Activated naive CD4-positive, alpha-beta T cell treated with anti-CD3 and anti-CD28 coated beads, Interleukin-2, amount 50 U/mL, for 24 hours (primary cell): ENCODE data around the gene G0S2.

Experiments
- H3K27ac Mint-ChIP-seq: one replicate; pipeline ENCODE4 v1.8.0; 2021; ENCODE audit warnings: mild to moderate bottlenecking, mixed read lengths
- H3K27me3 Mint-ChIP-seq: one replicate; pipeline ENCODE4 v1.8.0; 2021; ENCODE audit warnings: mixed read lengths
- H3K36me3 Mint-ChIP-seq: one replicate; pipeline ENCODE4 v1.8.0; 2021; ENCODE audit warnings: mixed read lengths
- H3K4me1 Mint-ChIP-seq: one replicate; pipeline ENCODE4 v1.8.0; 2021; ENCODE audit warnings: mixed read lengths
- H3K4me3 Mint-ChIP-seq: one replicate; pipeline ENCODE4 v1.8.0; 2021; ENCODE audit warnings: mild to moderate bottlenecking, mixed read lengths
- H3K9me3 Mint-ChIP-seq: one replicate; pipeline ENCODE4 v1.8.0; 2021; ENCODE audit warnings: mixed read lengths

The G0S2 gene

DNA sequence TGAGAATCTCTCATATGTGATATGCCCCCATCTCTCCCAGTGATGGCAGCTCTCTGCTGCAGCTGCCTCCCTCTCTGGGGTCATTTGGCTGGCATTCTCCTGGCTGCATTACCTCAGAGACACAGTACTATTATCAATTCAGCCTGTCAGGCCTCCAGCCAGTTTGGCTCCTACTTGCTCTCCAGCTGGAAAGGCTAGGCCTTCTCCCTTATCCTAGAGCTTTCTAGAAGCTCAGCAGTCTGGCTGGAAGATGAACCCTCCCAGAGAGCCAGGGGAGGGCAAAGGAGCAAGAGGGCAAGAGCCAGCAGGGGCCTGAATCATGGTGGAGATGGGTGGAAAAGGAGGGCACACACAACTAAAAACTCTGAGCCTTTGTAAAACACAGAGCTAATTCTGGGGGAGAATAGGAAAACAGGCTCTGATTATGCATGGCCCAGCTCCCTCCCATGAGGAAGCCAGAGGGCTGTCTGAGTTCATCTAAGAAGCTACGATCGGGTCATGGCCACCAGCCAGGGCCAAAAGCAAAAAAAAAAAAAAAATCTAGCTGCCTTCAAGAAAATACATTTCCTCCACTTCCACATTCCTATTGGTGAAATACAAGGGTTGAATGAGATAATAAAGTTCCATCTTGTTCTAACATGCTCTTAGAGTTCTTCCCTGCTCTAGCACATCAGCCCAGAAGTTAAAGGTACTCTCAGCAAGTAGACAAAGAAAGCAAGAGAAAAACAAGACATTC, 31.8 kb upstream of the G0S2 start:
- Mint-ChIP-seq H3K27me3 (no peaks in the 10 kb centered on the region), H3K4me3 (no peak overlapping the region), H3K4me1 (no peaks in the 10 kb centered on the region), H3K36me3 (no peaks in the 10 kb centered on the region), H3K27ac (no peak overlapping the region), H3K9me3 (no peaks in the 10 kb centered on the region)

DNA sequence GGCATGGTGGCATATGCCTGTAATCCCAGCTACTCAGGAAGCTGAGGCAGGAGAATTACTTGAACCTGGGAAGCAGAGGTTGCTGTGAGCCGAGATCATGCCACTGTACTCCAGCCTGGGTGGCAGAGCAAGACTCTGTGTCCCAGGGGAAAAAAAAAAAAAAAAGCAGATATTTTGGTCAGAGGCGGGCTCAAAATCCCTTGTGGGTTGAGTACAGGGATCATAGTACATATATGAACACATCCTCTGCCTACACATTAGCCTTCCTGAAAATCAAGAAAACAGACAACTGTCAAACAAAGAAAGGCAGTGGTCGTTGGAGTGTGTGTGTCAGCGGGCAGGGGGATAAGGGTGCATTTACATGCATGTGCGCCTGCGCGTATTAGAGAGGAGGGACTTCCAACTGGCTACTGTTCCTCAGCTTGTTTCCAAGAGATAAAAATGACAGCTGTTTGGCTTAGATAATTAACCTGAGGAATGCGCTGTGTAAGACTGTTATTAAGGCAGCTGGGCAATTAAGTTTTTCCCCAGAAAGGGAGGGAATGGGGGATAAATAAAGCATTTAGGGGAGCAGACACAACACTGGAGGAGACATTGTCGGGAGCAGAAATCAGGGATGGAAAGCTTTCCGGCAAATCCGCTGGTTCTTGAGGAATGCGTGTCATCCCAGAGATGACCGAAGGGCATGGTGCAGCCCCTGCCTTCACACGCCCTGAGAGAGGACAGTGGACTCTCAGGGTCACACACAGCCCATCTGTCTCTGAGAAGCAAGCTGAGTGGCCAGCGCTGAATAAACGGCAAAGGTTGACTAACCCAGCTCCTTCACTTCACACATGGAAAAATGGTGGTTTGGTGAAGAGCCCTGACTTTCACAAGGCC, 29.4 kb upstream of the G0S2 start:
- Mint-ChIP-seq H3K27me3 (no peaks in the 10 kb centered on the region), H3K36me3 (no peaks in the 10 kb centered on the region), H3K9me3 (no peaks in the 10 kb centered on the region), H3K4me3 (no peak overlapping the region), H3K4me1 (peaks cover 3% of the 10 kb centered on the region), H3K27ac (no peak overlapping the region)

DNA sequence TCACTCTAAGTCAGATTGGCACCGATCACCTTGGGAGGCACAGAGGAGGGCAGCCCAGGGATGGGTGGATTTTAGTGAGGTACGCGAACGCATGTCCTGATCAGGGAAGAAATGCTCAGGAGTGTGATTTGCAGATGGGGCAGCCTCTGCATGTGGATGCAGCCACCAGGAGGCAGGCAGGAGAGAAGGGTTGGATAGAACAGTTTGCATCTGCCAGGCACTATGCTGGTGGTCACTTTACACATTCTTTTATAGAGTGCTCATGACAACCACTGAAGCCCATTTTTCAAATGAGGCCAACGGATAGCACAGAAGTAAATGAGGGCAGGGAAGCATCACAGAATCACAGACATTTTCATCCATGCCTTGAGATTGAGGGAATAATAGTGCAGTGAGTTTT, 28.7 kb upstream of the G0S2 start:
- Mint-ChIP-seq H3K36me3 (no peaks in the 10 kb centered on the region), H3K9me3 (no peaks in the 10 kb centered on the region), H3K27ac (no peak overlapping the region), H3K27me3 (no peaks in the 10 kb centered on the region), H3K4me1 (peaks cover 6% of the 10 kb centered on the region), H3K4me3 (no peak overlapping the region)

DNA sequence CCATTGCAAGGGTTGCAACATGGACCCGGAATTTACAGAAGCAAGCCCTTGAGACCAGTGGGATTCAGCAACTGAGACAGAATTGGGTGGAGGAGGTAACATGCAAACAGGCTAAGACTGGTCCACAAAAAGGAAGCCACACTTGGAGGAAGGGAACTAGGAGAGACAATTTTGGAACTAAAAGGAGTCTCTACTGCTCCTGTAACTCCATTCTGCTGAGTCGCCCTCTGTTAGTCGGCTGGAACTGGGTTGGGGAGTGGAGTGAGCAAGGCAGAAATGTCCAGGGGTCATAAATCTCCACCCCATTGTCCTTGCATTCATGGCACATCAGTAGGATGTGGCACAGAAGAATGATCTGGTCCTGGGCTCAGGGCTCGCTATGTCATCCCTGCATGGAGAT, 28.1 kb upstream of the G0S2 start:
- Mint-ChIP-seq H3K9me3 (no peaks in the 10 kb centered on the region), H3K27ac (no peak overlapping the region), H3K4me3 (no peak overlapping the region), H3K36me3 (no peaks in the 10 kb centered on the region), H3K4me1 (peaks cover 6% of the 10 kb centered on the region), H3K27me3 (no peaks in the 10 kb centered on the region)

DNA sequence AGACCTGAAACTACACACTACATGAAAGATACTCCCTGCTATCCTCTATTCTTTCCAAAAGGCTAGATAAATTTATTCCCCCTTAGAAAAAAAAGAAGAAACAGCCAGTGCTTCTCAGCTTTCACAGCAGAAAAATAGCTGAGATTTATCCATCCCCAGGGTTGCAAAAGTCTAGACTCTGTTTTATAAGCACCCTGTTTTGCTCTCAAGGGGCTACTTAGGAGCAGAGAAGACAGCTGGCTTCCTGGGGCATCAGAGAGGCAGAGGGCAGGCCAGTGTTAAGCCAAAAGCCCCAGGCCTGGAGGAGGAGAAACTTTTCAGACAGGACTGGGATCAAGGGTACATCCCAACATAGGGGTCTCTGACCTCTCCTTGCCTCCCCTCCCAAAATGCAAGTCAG, 26.9 kb upstream of the G0S2 start:
- Mint-ChIP-seq H3K27me3 (no peaks in the 10 kb centered on the region), H3K4me3 (no peak overlapping the region), H3K4me1 (peaks cover 10% of the 10 kb centered on the region), H3K27ac (no peak overlapping the region), H3K9me3 (no peaks in the 10 kb centered on the region), H3K36me3 (no peaks in the 10 kb centered on the region)

DNA sequence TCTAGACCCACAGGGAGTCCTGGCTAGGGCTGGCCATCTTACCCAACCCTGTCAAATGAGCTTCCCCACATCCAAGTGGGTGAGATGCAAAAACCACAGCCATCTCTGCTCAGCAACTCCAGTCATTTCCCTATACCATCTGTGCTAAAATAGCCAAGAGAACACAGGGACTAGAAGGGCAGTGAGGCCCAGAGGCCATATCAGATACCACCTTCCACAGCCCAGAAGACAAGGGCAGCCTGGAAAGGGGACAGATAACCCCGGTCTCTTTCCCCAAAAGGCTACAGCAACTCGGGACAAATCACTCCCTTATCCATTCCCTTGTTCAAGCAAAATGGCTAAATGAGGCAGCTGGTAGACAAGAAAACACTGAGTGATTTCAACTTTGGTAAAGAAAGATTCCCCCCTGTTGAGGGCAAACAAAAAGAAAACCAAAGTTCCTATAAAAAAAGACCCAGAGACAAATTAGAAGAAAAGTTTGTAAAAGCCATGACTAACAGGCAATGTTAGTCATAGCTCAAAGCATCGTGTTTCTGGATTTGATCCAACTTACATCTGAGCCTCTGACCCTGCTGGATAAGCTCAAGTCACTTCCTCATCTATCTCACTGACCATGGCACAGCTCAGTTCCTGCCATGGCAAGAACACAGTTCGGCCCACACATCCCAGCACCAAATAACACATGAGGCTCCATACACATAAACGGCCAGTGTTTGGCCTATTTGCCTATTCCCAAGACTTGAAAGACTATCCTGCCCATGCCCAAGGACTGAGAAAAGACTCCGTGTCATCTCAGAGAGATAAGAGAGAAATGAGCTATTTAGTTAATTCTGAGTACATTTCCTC, 26.1 kb upstream of the G0S2 start:
- H3K27me3 Mint-ChIP-seq: no peaks in the 10 kb centered on the region
- H3K4me3 Mint-ChIP-seq: no peak overlapping the region
- no peaks in the 10 kb centered on the region for H3K36me3 Mint-ChIP-seq
- peaks cover 10% of the 10 kb centered on the region for H3K4me1 Mint-ChIP-seq
- no peaks in the 10 kb centered on the region for H3K9me3 Mint-ChIP-seq
- H3K27ac Mint-ChIP-seq: no peak overlapping the region

DNA sequence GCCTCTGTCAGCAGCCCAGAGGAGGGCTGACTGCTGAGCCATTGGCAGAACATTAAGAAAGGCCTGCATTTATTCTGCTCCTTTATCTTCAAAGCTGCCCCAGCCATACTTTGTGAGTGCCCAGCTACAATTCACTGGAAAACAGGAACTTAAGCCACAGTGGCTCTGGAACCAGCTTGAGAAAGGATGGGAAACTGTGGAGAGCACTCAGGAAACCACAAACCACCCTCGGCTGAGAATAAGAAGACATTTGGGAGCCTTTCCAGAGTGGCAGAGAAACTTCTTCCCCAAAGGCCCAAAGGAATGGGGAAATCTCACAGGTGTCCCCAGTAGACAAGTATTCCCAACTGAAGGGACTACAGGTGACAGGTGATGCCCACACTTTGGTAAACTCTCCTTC, 24.8 kb upstream of the G0S2 start:
- Mint-ChIP-seq H3K27ac (no peak overlapping the region), H3K9me3 (no peaks in the 10 kb centered on the region), H3K36me3 (no peaks in the 10 kb centered on the region), H3K4me1 (peaks cover 10% of the 10 kb centered on the region), H3K27me3 (no peaks in the 10 kb centered on the region), H3K4me3 (no peak overlapping the region)

DNA sequence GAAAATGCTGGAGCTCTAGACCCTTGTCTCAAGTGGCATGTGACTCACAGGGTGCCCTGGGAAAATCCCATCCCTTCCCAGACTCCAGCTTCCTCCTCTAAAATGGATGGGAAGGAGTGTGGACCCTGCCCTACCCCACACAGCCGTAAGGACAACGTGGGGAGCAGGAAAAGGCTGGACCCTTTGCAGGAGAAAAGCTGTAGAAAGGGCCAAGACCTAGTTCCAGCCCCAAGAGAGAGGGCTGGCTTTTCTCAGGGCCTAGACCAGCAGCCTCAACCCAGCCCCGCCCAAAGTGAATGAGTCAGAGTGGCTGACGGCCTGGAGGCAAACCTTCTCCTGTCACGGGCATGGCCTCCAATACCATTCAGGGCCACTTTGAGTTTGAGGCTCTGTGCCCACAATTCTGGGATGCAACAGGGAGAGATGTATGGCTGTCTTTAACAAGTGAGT, 24.0 kb upstream of the G0S2 start:
- Mint-ChIP-seq H3K27ac (no peak overlapping the region), H3K27me3 (no peaks in the 10 kb centered on the region), H3K4me1 (peaks cover 10% of the 10 kb centered on the region), H3K4me3 (no peak overlapping the region), H3K36me3 (no peaks in the 10 kb centered on the region), H3K9me3 (no peaks in the 10 kb centered on the region)

DNA sequence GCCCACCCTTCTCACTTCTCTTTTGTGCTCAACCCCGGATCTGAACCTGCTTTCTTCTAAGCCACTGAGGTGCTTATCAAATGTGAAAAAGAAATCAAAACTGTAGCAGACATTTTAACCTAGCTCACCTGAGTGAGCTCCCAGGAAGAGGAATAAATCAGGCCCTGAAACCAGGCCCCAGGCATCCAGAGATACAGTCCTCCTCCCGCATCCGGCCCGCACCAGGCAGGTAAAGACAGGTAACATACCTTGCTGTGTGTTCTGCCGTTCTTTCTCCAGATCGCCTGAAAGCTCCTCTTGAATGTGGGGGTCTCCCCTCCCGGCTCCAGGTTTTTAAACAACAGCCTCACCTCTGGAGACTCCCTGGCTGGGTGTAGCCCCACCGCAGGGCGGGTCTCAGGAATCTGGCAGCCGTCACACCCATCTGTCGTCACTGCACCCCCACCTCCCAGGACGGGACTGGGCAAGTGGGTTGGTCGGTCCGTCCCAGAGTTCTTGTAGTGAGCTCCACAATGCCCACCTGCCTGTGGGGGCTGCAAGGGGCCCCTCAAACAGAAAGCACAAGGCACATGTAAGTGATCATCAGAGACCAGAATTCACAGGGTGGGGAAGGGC, 23.0 kb upstream of the G0S2 start, which contains the start of gene LAMB3:
LAMB3 (minus strand) TSS at position 305 of the 615 bp plus-strand sequence. CDS start 1,481 bp downstream, outside the sequence.
- Mint-ChIP-seq H3K36me3 (no peaks in the 10 kb centered on the region), H3K27ac (no peak within 1 kb of the TSS), H3K4me3 (no peak within 1 kb of the TSS), H3K4me1 (peaks cover 10% of the 10 kb centered on the region), H3K27me3 (no peaks in the 10 kb centered on the region), H3K9me3 (no peaks in the 10 kb centered on the region)

DNA sequence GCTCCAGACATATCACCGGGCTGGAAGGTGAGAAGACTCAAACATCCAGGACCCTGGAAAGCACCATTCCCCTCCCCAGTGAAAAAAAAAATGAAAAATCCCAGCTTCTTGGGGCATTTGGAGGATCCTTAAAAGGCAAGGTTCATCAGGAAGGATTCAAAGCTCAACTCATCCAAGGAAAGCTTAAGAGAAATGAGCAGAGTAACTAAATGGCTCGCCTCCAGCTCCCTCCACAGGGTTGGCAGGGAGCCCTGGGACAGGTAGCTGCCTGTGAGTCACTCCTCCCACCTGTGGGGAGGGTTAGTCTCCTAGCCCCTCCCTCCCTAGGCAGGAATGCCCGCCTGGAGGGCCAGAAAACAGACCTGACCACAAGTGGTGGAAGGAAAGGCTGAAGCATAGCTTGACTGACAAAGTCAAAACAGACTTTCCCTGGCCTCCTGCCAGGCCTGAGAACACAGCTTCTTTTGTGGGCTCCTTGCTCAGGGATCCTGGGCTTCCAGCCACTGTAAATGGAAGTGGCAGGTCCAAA, 22.3 kb upstream of the G0S2 start:
- Mint-ChIP-seq H3K27me3 (no peaks in the 10 kb centered on the region), H3K9me3 (no peaks in the 10 kb centered on the region), H3K4me3 (no peak overlapping the region), H3K4me1 (peaks cover 10% of the 10 kb centered on the region), H3K36me3 (no peaks in the 10 kb centered on the region), H3K27ac (no peak overlapping the region)

DNA sequence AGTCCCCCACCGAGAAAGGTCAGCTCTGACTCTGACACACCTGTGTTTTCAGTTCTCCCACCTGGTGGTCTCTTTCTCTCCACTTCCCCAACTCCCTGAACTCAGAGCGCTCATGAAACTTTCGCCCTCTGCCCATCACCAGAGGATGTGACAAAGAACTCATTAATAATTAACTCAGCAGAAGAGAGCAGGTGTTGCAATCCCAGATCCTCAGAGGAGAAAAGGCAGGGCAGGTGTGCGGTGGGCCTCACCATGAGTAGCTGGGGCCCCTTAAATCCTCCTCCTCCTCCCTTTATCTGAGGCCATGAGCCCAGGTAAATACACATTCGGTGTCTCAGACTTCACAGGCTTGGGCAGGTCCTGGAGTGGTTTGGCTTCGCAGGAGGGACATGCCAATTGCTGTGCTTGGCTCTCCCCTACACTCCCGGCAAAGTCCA, 21.3 kb upstream of the G0S2 start:
- no peaks in the 10 kb centered on the region for H3K36me3 Mint-ChIP-seq
- H3K27me3 Mint-ChIP-seq: no peaks in the 10 kb centered on the region
- no peak overlapping the region for H3K4me3 Mint-ChIP-seq
- no peak overlapping the region for H3K27ac Mint-ChIP-seq
- peaks cover 10% of the 10 kb centered on the region for H3K4me1 Mint-ChIP-seq
- no peaks in the 10 kb centered on the region for H3K9me3 Mint-ChIP-seq

DNA sequence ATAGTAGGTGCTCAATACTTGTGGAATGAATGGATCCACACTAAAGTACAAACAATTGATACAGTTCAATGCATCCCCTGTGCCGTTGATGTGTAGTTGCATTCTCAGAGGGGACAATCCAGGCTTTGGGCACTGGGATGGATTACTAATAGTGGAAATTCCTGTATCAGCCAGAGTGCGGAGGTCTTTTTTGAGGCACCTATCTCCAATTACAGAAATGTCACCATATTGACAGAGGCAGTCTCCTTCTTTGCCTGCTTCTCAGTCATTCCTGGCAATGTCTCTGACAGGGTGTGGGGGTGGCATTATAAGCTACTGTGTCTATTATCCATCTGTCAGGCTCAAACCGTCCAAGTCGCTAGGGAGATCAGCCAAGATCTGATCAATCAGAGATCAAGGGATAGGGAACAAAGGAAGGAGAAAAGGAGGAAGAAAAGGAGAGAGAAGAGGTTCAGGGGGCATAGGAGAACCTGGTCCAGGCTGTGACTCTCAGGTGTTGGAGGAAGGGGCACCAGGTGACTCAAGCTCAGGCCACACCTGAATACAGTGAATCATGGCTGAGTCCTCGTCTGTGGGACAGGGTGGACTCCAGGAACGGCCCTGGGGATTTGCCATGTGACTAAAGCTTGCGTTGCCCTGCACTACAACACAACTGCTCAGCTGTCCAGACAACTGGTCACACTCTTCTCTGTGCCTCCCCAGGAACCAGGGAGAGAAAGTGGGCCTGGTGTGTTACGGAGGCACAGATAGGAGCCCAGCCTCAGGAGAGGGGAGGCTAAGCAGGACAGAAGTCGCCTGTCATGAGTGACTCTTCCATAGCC, 19.6 kb upstream of the G0S2 start:
- no peaks in the 10 kb centered on the region for H3K9me3 Mint-ChIP-seq
- no peak overlapping the region for H3K27ac Mint-ChIP-seq
- H3K36me3 Mint-ChIP-seq: no peaks in the 10 kb centered on the region
- peaks cover 13% of the 10 kb centered on the region for H3K4me1 Mint-ChIP-seq
- H3K27me3 Mint-ChIP-seq: no peaks in the 10 kb centered on the region
- H3K4me3 Mint-ChIP-seq: no peak overlapping the region

DNA sequence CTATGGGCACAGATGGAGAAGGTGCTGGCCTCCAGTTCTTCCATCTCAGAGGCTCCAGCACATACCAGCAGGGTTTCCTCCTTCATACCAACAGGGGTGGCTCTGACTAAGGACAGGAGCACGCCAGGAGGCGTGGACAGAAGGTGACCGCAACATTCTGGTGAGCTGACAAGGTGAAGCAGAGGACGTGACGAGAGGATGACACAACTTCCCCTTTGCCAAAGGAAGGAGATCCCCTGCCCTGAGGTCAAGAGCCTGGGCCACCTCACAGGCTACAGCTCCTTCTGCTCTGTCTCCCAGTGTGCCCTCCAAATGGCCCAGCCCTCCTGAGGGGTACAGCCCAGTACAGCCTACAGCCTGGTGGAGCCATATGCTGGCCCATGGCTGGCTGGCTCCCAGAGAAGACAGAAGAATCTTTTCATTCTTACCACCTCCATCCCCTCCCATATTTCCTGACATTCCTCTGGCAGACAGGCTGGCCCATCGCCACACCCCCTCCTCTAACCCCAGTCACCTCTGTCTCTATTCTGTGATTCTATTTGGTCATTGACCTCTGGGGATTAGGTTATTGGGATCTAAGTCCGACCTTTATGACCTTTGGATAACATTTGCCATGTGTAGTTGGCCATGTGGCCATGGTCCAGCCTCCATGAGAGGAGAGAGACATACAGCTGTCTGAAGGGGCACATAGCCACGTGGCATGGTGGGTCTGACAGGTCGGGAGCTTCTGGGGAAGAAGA, 17.9 kb upstream of the G0S2 start:
- no peak overlapping the region for H3K27ac Mint-ChIP-seq
- no peak overlapping the region for H3K4me3 Mint-ChIP-seq
- no peaks in the 10 kb centered on the region for H3K27me3 Mint-ChIP-seq
- H3K4me1 Mint-ChIP-seq: peaks cover 10% of the 10 kb centered on the region
- no peaks in the 10 kb centered on the region for H3K36me3 Mint-ChIP-seq
- H3K9me3 Mint-ChIP-seq: no peaks in the 10 kb centered on the region

DNA sequence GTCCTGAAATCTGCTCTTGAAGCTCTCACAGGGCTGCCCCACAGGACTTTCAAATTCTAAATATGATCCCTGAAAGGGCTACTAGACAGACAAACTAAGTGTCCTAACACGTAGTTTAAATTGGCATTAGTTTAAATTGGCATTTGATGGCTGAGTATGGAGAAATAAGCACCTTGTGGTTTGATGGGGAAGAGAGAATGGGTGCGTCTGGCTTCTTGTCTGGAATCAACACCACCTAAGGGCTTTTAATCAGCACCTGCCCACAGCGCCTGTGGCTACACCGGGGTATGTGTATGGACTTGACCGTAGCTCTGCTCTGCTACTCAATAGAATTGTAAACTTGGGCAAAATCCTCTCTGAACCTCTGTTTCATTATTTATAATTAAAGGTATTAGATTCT, 17.3 kb upstream of the G0S2 start:
- Mint-ChIP-seq H3K4me3 (no peak overlapping the region), H3K4me1 (peaks cover 6% of the 10 kb centered on the region), H3K27ac (no peak overlapping the region), H3K36me3 (no peaks in the 10 kb centered on the region), H3K9me3 (no peaks in the 10 kb centered on the region), H3K27me3 (no peaks in the 10 kb centered on the region)
